Type B pancreatic cell (in vitro differentiated cells): ENCODE results near the gene PEX5L. TPM values are rescaled to one million over a fixed set of nuclear protein-coding genes. Genes with fewer than 3 reads are reported as not detected.
A peak's percentile ranks its signal among the peaks of the same experiment; 100 is the strongest.

Experiments used
- DNase-seq: peaks from one replicate; pipeline ENCODE4 v3.0.0; 2021; ENCODE audit warnings: mixed read lengths; ENCODE audit not compliant: unreplicated experiment; ENCODE audit errors: extremely low spot score
- H3K27ac Mint-ChIP-seq: 2 replicates; pipeline ENCODE4 v1.8.0; 2021; ENCODE audit warnings: mild to moderate bottlenecking, mixed read lengths
- H3K27me3 Mint-ChIP-seq: 2 replicates; pipeline ENCODE4 v1.8.0; 2021; ENCODE audit warnings: mixed read lengths
- H3K36me3 Mint-ChIP-seq: 2 replicates; pipeline ENCODE4 v1.8.0; 2021; ENCODE audit warnings: mixed read lengths
- H3K4me1 Mint-ChIP-seq: one replicate; pipeline ENCODE4 v1.8.0; 2021; ENCODE audit warnings: mixed read lengths; ENCODE audit not compliant: unreplicated experiment
- H3K4me3 Mint-ChIP-seq: 2 replicates; pipeline ENCODE4 v1.8.0; 2021; ENCODE audit warnings: mild to moderate bottlenecking, mixed read lengths
- H3K9me3 Mint-ChIP-seq: 2 replicates; pipeline ENCODE4 v1.8.0; 2021; ENCODE audit warnings: mixed read lengths
- CTCF ChIP-seq: fragments of 200-600 bp; sonication (generic); conservative IDR thresholded peaks from 2 replicates; pipeline ENCODE4 v1.5.0; 2021; ENCODE audit warnings: antibody characterized with exemption, mild to moderate bottlenecking
- total RNA-seq: library from RNA; stranded (reverse); gene quantifications from 2 replicates; pipeline ENCODE4 v1.2.1, GENCODE V29; 2021; ENCODE audit warnings: low replicate concordance

PEX5L gene
- total RNA-seq, 1 donor from 2014 or later = 1.1 TPM

- Mint-ChIP-seq H3K4me3 (no peak overlapping the region), H3K36me3 (no peaks in the 10 kb centered on the region), H3K27me3 (no peaks in the 10 kb centered on the region)
These were observed 217.4 kb downstream of the PEX5L start for GRCh38 chr3:179819379-179819778.

GRCh38 chr3:179812096-179812382 is 224.7 kb downstream of the PEX5L start:
- H3K27ac Mint-ChIP-seq = no peak overlapping the region
- H3K27me3 Mint-ChIP-seq = no peaks in the 10 kb centered on the region
- peaks cover 11% of the 10 kb centered on the region for H3K4me1 Mint-ChIP-seq
- H3K4me3 Mint-ChIP-seq = no peak overlapping the region
- no peaks in the 10 kb centered on the region for H3K36me3 Mint-ChIP-seq
- TF ChIP-seq CTCF = no peak
- H3K9me3 Mint-ChIP-seq = no peaks in the 10 kb centered on the region
- DNase-seq = no peak

More at GRCh38 chr3:179819379-179819778, 217.4 kb downstream of the PEX5L start:
- no peak for TF ChIP-seq CTCF
- DNase-seq = no peak
- Mint-ChIP-seq H3K27ac (no peak overlapping the region), H3K4me1 (no peaks in the 10 kb centered on the region), H3K9me3 (no peaks in the 10 kb centered on the region)

- peak overlapping the region; percentile 60 for H3K27ac Mint-ChIP-seq
- H3K4me1 Mint-ChIP-seq = peaks cover 11% of the 10 kb centered on the region
- no peaks in the 10 kb centered on the region for H3K27me3 Mint-ChIP-seq
- no peaks in the 10 kb centered on the region for H3K36me3 Mint-ChIP-seq
- DNase-seq = no peak
- H3K4me3 Mint-ChIP-seq = no peak overlapping the region
- no peaks in the 10 kb centered on the region for H3K9me3 Mint-ChIP-seq
- TF ChIP-seq CTCF = peak; percentile 82
These were observed 225.2 kb downstream of the PEX5L start for GRCh38 chr3:179811321-179812095.

- H3K4me1 Mint-ChIP-seq = peaks cover 11% of the 10 kb centered on the region
- no peak overlapping the region for H3K4me3 Mint-ChIP-seq
- H3K36me3 Mint-ChIP-seq = no peaks in the 10 kb centered on the region
- H3K9me3 Mint-ChIP-seq = no peaks in the 10 kb centered on the region
- TF ChIP-seq CTCF = no peak
- no peak overlapping the region for H3K27ac Mint-ChIP-seq
- H3K27me3 Mint-ChIP-seq = no peaks in the 10 kb centered on the region
- DNase-seq = no peak
These were observed 227.1 kb downstream of the PEX5L start for GRCh38 chr3:179809639-179810038.

GRCh38 chr3:179807588-179807987 is 229.1 kb downstream of the PEX5L start:
- DNase-seq = no peak
- Mint-ChIP-seq H3K27ac (no peak overlapping the region), H3K4me3 (no peak overlapping the region), H3K36me3 (no peaks in the 10 kb centered on the region), H3K9me3 (no peaks in the 10 kb centered on the region), H3K4me1 (peaks cover 11% of the 10 kb centered on the region), H3K27me3 (no peaks in the 10 kb centered on the region)
- TF ChIP-seq CTCF = no peak
